Type B pancreatic cell (in vitro differentiated cells): ENCODE measurements around the gene LMLN. TPM values are rescaled to one million over a fixed set of nuclear protein-coding genes. Genes with fewer than 3 reads are reported as not detected.
"Not testable (repeated sequence)": the region's sequence is repeated elsewhere in the genome, so short reads cannot be mapped to it uniquely, and the experiment has no call there.

ENCODE experiments used
- DNase-seq: peaks from one replicate; pipeline ENCODE4 v3.0.0; 2021; ENCODE audit warnings: mixed read lengths; ENCODE audit not compliant: unreplicated experiment; ENCODE audit errors: extremely low spot score
- H3K27ac Mint-ChIP-seq: 2 replicates; pipeline ENCODE4 v1.8.0; 2021; ENCODE audit warnings: mild to moderate bottlenecking, mixed read lengths
- H3K27me3 Mint-ChIP-seq: 2 replicates; pipeline ENCODE4 v1.8.0; 2021; ENCODE audit warnings: mixed read lengths
- H3K36me3 Mint-ChIP-seq: 2 replicates; pipeline ENCODE4 v1.8.0; 2021; ENCODE audit warnings: mixed read lengths
- H3K4me1 Mint-ChIP-seq: one replicate; pipeline ENCODE4 v1.8.0; 2021; ENCODE audit warnings: mixed read lengths; ENCODE audit not compliant: unreplicated experiment
- H3K4me3 Mint-ChIP-seq: 2 replicates; pipeline ENCODE4 v1.8.0; 2021; ENCODE audit warnings: mild to moderate bottlenecking, mixed read lengths
- H3K9me3 Mint-ChIP-seq: 2 replicates; pipeline ENCODE4 v1.8.0; 2021; ENCODE audit warnings: mixed read lengths
- long read RNA-seq: library from polyadenylated mRNA; unstranded; transcript quantifications from one replicate; pipeline ENCODE4 v2.0.0, GENCODE V29; 2020
- total RNA-seq: library from RNA; stranded (reverse); gene quantifications from 2 replicates; pipeline ENCODE4 v1.2.1, GENCODE V29; 2021; ENCODE audit warnings: low replicate concordance
- TF ChIP-seq, protein P1 (sequence below): fragments of 200-600 bp; sonication (generic); conservative IDR thresholded peaks from 2 replicates; pipeline ENCODE4 v1.5.0; 2021; ENCODE audit warnings: antibody characterized with exemption, mild to moderate bottlenecking

Gene LMLN, protein sequence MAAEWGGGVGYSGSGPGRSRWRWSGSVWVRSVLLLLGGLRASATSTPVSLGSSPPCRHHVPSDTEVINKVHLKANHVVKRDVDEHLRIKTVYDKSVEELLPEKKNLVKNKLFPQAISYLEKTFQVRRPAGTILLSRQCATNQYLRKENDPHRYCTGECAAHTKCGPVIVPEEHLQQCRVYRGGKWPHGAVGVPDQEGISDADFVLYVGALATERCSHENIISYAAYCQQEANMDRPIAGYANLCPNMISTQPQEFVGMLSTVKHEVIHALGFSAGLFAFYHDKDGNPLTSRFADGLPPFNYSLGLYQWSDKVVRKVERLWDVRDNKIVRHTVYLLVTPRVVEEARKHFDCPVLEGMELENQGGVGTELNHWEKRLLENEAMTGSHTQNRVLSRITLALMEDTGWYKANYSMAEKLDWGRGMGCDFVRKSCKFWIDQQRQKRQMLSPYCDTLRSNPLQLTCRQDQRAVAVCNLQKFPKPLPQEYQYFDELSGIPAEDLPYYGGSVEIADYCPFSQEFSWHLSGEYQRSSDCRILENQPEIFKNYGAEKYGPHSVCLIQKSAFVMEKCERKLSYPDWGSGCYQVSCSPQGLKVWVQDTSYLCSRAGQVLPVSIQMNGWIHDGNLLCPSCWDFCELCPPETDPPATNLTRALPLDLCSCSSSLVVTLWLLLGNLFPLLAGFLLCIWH
- 10.0 and 10.8 TPM in 2 replicates for total RNA-seq
- long read RNA-seq, full-length matches to known transcripts: 6 of 15 reads
- long read RNA-seq, partial matches to known transcripts: 4 of 15 reads
- long read RNA-seq, other reads (novel, unspliced or antisense): 5 of 15 reads

DNA sequence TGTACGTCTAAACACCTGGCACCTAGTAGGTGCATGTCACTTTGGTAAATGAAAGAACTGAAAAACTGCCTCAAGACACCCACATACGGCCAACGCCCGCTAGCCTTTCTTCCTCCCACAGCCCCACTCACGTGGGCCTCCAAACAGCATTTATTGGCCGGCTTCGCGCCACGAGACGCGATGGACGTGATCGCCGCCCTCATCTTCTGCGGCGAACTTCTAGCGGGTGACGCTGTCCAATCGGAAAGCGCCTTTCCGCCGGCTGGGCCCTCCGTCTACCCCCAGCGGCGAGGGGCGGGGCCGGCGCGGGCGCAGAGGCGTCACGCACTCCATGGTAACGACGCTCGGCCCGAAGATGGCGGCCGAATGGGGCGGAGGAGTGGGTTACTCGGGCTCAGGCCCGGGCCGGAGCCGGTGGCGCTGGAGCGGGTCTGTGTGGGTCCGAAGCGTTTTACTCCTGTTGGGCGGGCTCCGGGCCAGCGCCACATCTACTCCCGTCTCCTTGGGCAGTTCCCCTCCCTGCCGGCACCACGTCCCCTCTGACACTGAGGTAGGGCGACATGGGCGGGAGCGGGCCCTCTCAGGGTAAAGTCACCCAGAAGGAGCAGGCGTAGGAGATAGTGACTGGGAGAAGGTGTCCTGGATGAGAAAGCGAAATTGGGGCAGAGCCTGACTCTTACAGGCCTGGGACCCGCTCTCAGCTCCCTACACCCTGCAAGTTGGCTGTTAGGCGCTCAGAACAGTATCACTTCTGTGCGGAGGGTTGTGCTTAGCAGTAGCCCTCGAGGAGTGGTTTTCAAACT lies at the start of gene LMLN:
TSS of gene LMLN (plus strand) at position 327 of the 803 bp plus-strand sequence. CDS start at position 356, 29 bp downstream.
- peaks cover 5% of the 10 kb centered on the region for H3K36me3 Mint-ChIP-seq
- H3K4me3 Mint-ChIP-seq: peak within 1 kb of the TSS; percentile 97
- H3K27ac Mint-ChIP-seq: peak within 1 kb of the TSS; percentile 95
- TF ChIP-seq, protein P1, sequence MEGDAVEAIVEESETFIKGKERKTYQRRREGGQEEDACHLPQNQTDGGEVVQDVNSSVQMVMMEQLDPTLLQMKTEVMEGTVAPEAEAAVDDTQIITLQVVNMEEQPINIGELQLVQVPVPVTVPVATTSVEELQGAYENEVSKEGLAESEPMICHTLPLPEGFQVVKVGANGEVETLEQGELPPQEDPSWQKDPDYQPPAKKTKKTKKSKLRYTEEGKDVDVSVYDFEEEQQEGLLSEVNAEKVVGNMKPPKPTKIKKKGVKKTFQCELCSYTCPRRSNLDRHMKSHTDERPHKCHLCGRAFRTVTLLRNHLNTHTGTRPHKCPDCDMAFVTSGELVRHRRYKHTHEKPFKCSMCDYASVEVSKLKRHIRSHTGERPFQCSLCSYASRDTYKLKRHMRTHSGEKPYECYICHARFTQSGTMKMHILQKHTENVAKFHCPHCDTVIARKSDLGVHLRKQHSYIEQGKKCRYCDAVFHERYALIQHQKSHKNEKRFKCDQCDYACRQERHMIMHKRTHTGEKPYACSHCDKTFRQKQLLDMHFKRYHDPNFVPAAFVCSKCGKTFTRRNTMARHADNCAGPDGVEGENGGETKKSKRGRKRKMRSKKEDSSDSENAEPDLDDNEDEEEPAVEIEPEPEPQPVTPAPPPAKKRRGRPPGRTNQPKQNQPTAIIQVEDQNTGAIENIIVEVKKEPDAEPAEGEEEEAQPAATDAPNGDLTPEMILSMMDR: no peak
- no peaks in the 10 kb centered on the region for H3K27me3 Mint-ChIP-seq
- H3K9me3 Mint-ChIP-seq: no peaks in the 10 kb centered on the region
- peaks cover 32% of the 10 kb centered on the region for H3K4me1 Mint-ChIP-seq
- DNase-seq: peak; percentile 97

DNA sequence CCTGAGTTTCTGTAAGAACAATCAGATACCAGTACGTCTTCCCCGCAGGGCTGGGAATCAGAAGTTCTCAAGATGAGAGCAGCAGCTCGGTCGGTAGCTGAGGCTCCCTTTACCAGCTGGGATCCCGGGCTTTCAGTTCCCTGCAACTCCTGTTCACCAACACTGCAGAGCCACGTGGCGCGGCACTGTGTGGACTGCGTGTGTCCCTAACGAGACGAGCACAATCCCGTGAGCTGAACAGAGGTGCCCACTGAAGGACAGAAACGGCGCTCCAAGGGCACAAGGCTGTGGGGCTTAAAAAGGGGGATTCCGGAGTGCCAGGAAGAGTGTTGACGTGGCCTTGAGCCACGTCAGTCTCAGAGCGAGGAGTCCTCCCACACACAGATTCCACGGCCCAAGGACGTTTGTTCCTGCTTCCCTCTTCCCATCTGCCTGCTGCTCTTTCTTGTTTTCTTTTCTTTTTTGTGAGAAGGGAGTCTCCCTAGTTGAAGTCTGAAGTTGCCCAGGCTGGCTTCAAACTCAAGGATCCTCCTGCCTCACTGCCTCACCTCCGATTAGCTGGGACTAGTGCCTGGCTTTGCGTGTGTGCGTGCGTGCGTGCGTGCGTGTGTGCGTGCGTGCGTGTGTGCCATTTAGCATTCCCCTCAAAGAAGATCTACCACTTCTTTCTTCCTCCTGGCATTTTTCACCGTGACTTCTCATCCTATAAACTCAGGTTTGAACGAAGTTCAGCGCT lies 47.1 kb upstream of the LMLN start:
- Mint-ChIP-seq H3K27ac (no peak overlapping the region), H3K9me3 (no peaks in the 10 kb centered on the region), H3K4me1 (no peaks in the 10 kb centered on the region), H3K27me3 (no peaks in the 10 kb centered on the region), H3K36me3 (peaks cover 5% of the 10 kb centered on the region), H3K4me3 (no peak overlapping the region)
- TF ChIP-seq, protein P1: no peak
- no peak for DNase-seq

DNA sequence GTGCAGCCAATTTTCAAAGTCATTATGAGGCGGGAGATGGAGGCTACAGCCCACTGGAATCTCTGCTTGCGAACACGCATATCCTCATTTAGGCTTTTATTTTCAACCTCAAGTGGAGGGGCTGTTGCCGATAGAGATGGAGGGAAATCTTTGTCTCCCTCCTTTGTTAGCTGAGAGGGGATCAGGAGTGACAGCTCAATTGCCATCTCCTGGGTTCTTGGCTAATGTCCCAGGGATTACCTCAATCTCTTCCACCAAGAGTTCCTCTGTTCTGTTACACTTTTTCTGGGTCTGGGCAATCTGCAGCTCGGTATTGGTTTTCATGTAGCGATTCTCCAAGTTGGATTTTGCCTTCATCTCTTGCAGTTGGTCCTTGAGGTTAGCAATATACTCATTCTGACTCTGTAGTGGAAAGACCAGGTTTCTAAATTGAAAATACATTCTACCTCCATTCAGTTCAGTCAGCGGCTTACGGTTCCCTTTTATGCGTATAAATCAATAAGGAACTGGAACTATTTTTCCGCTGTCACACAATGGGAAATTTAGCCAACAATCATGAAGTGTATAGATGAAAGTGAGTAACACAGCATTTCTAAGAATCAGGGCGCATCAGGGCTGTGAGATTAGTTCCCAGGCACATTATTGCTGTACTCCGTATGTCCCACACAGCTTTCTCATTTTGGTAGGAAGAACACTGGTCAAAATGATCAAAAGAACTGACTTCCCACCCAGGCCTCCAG lies 46.2 kb upstream of the LMLN start:
- no peak overlapping the region for H3K27ac Mint-ChIP-seq
- H3K4me1 Mint-ChIP-seq: no peaks in the 10 kb centered on the region
- TF ChIP-seq, protein P1: no peak
- no peaks in the 10 kb centered on the region for H3K27me3 Mint-ChIP-seq
- DNase-seq: no peak
- H3K4me3 Mint-ChIP-seq: no peak overlapping the region
- H3K36me3 Mint-ChIP-seq: peaks cover 5% of the 10 kb centered on the region
- no peaks in the 10 kb centered on the region for H3K9me3 Mint-ChIP-seq

DNA sequence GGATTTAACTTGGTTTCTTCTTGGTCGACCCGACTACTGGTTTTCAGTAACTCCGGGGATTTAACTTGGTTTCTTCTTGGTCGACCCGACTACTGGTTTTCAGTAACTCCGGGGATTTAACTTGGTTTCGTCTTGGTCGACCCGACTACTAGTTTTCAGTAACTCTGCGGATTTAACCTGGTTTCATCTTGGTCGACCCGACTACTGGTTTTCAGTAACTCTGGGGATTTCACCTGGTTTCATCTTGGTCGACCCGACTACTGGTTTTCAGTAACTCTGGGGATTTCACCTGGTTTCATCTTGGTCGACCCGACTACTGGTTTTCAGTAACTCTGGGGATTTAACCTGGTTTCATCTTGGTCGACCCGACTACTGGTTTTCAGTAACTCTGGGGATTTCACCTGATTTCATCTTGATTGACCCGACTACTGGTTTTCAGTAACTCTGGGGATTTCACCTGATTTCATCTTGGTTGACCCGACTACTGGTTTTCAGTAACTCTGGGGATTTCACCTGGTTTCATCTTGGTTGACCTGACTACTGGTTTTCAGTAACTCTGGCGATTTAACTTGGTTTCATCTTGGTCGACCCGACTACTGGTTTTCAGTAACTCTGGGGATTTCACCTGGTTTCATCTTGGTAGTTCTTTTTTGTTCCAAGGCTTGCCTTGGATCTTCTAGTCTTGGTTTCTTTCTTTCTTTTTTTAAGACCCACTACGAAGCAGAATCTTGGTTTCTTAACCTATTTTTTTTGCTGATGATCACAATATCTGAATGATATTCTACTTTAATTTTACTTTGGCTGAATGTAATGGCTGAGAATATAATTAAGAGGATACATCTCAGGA lies 38.4 kb upstream of the LMLN start:
- H3K9me3 Mint-ChIP-seq, H3K27me3 Mint-ChIP-seq, H3K36me3 Mint-ChIP-seq: not testable (repeated sequence)

DNA sequence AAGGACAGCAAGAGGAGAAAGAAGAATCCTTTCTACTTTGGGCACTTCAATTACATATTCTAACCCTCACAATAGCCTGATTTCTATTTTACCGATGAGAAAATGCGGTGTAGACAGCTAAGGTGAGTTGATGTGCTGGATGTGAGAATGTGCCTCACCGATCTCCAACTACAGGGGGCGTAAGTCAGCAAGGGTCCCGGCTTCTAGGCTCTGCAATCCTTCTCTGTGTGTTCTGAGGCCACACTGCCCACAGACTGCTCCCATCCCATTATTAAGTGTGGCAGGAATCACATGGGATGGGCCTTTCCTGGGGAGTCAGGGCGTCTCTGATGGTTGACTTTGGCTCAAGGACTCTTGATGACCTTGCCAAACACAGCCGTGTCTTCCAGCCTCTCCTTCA lies 33.6 kb upstream of the LMLN start:
- Mint-ChIP-seq H3K27ac (no peak overlapping the region), H3K36me3 (peaks cover 8% of the 10 kb centered on the region), H3K9me3 (no peaks in the 10 kb centered on the region), H3K4me1 (no peaks in the 10 kb centered on the region), H3K4me3 (no peak overlapping the region), H3K27me3 (no peaks in the 10 kb centered on the region)
- TF ChIP-seq, protein P1: peak; percentile 59
- no peak for DNase-seq

More for the DNA sequence above, 38.4 kb upstream of the LMLN start:
- not testable (repeated sequence) for H3K4me3 Mint-ChIP-seq, H3K4me1 Mint-ChIP-seq, H3K27ac Mint-ChIP-seq, DNase-seq

DNA sequence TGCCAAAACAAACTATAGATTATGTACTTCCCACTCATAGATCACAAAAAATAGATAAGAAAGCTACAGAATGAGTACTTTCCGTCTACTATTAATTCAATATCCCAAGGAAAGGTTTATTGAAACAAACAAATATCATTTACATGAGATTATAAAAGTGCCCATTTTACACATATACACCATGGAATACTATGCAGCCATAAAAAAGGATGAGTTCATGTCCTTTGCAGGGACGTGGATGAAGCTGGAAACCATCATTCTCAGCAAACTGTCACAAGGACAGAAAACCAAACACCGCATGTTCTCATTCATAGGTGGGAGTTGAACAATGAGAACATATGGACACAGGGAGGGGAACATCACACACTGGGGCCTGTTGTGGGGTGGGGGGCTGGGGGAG lies 32.4 kb upstream of the LMLN start:
- H3K4me1 Mint-ChIP-seq, H3K27ac Mint-ChIP-seq, DNase-seq, H3K27me3 Mint-ChIP-seq, H3K4me3 Mint-ChIP-seq, H3K9me3 Mint-ChIP-seq, H3K36me3 Mint-ChIP-seq: not testable (repeated sequence)
